LNCAP (cell line): ENCODE data around the gene CYP3A5.

Experiments
- CTCF ChIP-seq: fragments of 450-650 bp; IDR thresholded peaks from 2 replicates; pipeline ENCODE4 v1.5.1; 2017; ENCODE audit warnings: mild to moderate bottlenecking

Gene CYP3A5

GRCh38 chr7:99685129-99685758 lies 5.4 kb upstream of the CYP3A5 start:
- no peak for TF ChIP-seq CTCF

GRCh38 chr7:99679032-99679399 lies 780 bp downstream of the CYP3A5 start:
- no peak for TF ChIP-seq CTCF

GRCh38 chr7:99677648-99678045 lies 2.1 kb downstream of the CYP3A5 start:
- TF ChIP-seq CTCF = no peak

- TF ChIP-seq CTCF = no peak
Observed at GRCh38 chr7:99677013-99677647, 2.7 kb downstream of the CYP3A5 start.

GRCh38 chr7:99674995-99675742 lies 4.6 kb downstream of the CYP3A5 start:
- TF ChIP-seq CTCF = no peak

- no peak for TF ChIP-seq CTCF
Observed at GRCh38 chr7:99672573-99672972, 7.2 kb downstream of the CYP3A5 start.

- TF ChIP-seq CTCF = no peak
Observed at GRCh38 chr7:99669782-99670181, 10.0 kb downstream of the CYP3A5 start.
